ENCODE results near the gene KCTD2. TPM values are rescaled to one million over a fixed set of nuclear protein-coding genes. Genes with fewer than 3 reads are reported as not detected.

Gene KCTD2
- total RNA-seq, 6 donors from 2014 or later = 17.8 to 26.1 (median 22.9) TPM

GRCh38 chr17:75011401-75012095, 35.5 kb upstream of the KCTD2 start:
- WGBS, 2 donors = 62 to 64% methylated on average over 13 of the region's 13 CpGs
- H3K27ac ChIP-seq = peak overlapping the region; percentile 79 to 91 (median 88)

GRCh38 chr17:75012096-75012345, 35.0 kb upstream of the KCTD2 start:
- peaks cover 13 to 20% (median 17%) of the 10 kb centered on the region in 4 donors for H3K4me1 ChIP-seq
- H3K27me3 ChIP-seq = no peaks in the 10 kb centered on the region
- WGBS, 2 donors = 36 to 55% methylated on average over 5 of the region's 5 CpGs
- ATAC-seq (ENCODE audit: low FRiP score in 2 of 2) (no peak), DNase-seq (no peak)
- H3K9me3 ChIP-seq = no peaks in the 10 kb centered on the region
- peak overlapping the region; percentile 53 to 99 (median 82) for H3K4me3 ChIP-seq
- H3K36me3 ChIP-seq = peaks cover 0 to 7% (median under 1%) of the 10 kb centered on the region in 4 donors
- H3K27ac ChIP-seq = peak overlapping the region; percentile 79 to 91 (median 88)
- no peak for TF ChIP-seq POLR2A (IDR thresholded peaks at IDR 0.05)
- no peak for TF ChIP-seq EP300 (IDR thresholded peaks at IDR 0.05)
- TF ChIP-seq POLR2AphosphoS5 (IDR thresholded peaks at IDR 0.05) = no peak

More at GRCh38 chr17:75011401-75012095, 35.5 kb upstream of the KCTD2 start:
- ATAC-seq (ENCODE audit: low FRiP score in 2 of 2) (peak; percentile 64 to 78), DNase-seq (peak in 1 of 2 donors; percentile 45)
- TF ChIP-seq CTCF (IDR thresholded peaks at IDR 0.05) = no peak
- no peak for TF ChIP-seq POLR2AphosphoS5 (IDR thresholded peaks at IDR 0.05)
- no peak for TF ChIP-seq POLR2A (IDR thresholded peaks at IDR 0.05)
- no peak for TF ChIP-seq EP300 (IDR thresholded peaks at IDR 0.05)
- Histone ChIP-seq H3K4me1 (peaks cover 13 to 20% (median 17%) of the 10 kb centered on the region in 4 donors), H3K4me3 (peak overlapping the region in 3 of 4 donors; percentile 74 to 99 (median 91)), H3K27me3 (no peaks in the 10 kb centered on the region), H3K36me3 (peaks cover 0 to 2% (median 0%) of the 10 kb centered on the region in 4 donors), H3K9me3 (no peaks in the 10 kb centered on the region)

- peak within 1 kb of the TSS; percentile 79 to 91 (median 88) for H3K27ac ChIP-seq
- 3 to 11% methylated on average over 10 to 45 of the region's 63 CpGs for WGBS, 2 donors
- ATAC-seq (ENCODE audit: low FRiP score in 2 of 2) = peak; percentile 94 to 97
These were observed 34.5 kb upstream of the KCTD2 start, which contains the start of gene MRPL58 for GRCh38 chr17:75012346-75013091. Gene MRPL58 (plus strand): TSS chr17:75012670. CDS start chr17:75012687, 17 bp downstream.

GRCh38 chr17:75013092-75013559, 33.9 kb upstream of the KCTD2 start:
- no peaks in the 10 kb centered on the region for H3K27me3 ChIP-seq
- no peak for DNase-seq
- H3K27ac ChIP-seq = peak overlapping the region; percentile 79 to 91 (median 88)
- H3K4me3 ChIP-seq = peak overlapping the region; percentile 53 to 99 (median 82)
- no peaks in the 10 kb centered on the region for H3K9me3 ChIP-seq
- 0 to 1% methylated on average over 8 to 10 of the region's 10 CpGs for WGBS, 2 donors
- H3K36me3 ChIP-seq = peaks cover 0 to 17% (median 6%) of the 10 kb centered on the region in 4 donors
- TF ChIP-seq EP300 (IDR thresholded peaks at IDR 0.05) = no peak
- no peak for TF ChIP-seq POLR2AphosphoS5 (IDR thresholded peaks at IDR 0.05)
- no peak for TF ChIP-seq POLR2A (IDR thresholded peaks at IDR 0.05)
- TF ChIP-seq CTCF (IDR thresholded peaks at IDR 0.05) = no peak
- no peak for ATAC-seq (ENCODE audit: low FRiP score in 2 of 2)
- peaks cover 13 to 20% (median 17%) of the 10 kb centered on the region in 4 donors for H3K4me1 ChIP-seq

More at GRCh38 chr17:75012346-75013091, 34.5 kb upstream of the KCTD2 start, which contains the start of gene MRPL58:
- peak within 1 kb of the TSS; percentile 53 to 99 (median 82) for H3K4me3 ChIP-seq
- H3K36me3 ChIP-seq = peaks cover 0 to 12% (median 3%) of the 10 kb centered on the region in 4 donors
- DNase-seq = peak; percentile 84 to 95
- H3K4me1 ChIP-seq = peaks cover 13 to 20% (median 17%) of the 10 kb centered on the region in 4 donors
- TF ChIP-seq EP300 (IDR thresholded peaks at IDR 0.05) (no peak), POLR2A (IDR thresholded peaks at IDR 0.05) (peak in 2 of 4 donors; percentile 51 to 64), POLR2AphosphoS5 (IDR thresholded peaks at IDR 0.05) (peak; percentile 67 to 68), CTCF (IDR thresholded peaks at IDR 0.05) (peak; percentile 65 to 88 (median 76))
- no peaks in the 10 kb centered on the region for H3K27me3 ChIP-seq
- no peaks in the 10 kb centered on the region for H3K9me3 ChIP-seq

GRCh38 chr17:75019146-75019545, 27.9 kb upstream of the KCTD2 start:
- no peak overlapping the region for H3K4me3 ChIP-seq
- no peaks in the 10 kb centered on the region for H3K27me3 ChIP-seq
- WGBS, 2 donors = 92% methylated on average over 5 of the region's 5 CpGs
- no peak for DNase-seq
- TF ChIP-seq CTCF (IDR thresholded peaks at IDR 0.05) (no peak), EP300 (IDR thresholded peaks at IDR 0.05) (no peak), POLR2AphosphoS5 (IDR thresholded peaks at IDR 0.05) (no peak), POLR2A (IDR thresholded peaks at IDR 0.05) (no peak)
- ATAC-seq (ENCODE audit: low FRiP score in 2 of 2) = no peak
- H3K4me1 ChIP-seq = peaks cover 0 to 2% (median 0%) of the 10 kb centered on the region in 4 donors
- H3K36me3 ChIP-seq = peaks cover 10 to 58% (median 41%) of the 10 kb centered on the region in 4 donors
- H3K27ac ChIP-seq = no peak overlapping the region
- H3K9me3 ChIP-seq = no peaks in the 10 kb centered on the region
